Astrocyte of the spinal cord (primary cell): ENCODE results near the gene RUBCN.

Experiments used
- DNase-seq: peaks from one replicate; pipeline ENCODE4 v3.0.0; 2011; ENCODE audit warnings: low read depth, low spot score
- H3K4me3 ChIP-seq: 2 replicates; pipeline ENCODE4 v1.5.1; 2011; ENCODE audit warnings: low read depth, mild to moderate bottlenecking, low read length, moderate library complexity
- in situ Hi-C: cut with HindIII; loops from 2 replicates; pipeline ENCODE4 v1.10.0; 2017; ENCODE audit warnings: low sequenced_read_pairs
- TF ChIP-seq, protein P1 (sequence below): IDR thresholded peaks from 2 replicates; pipeline ENCODE4 v1.5.1; 2012; ENCODE audit warnings: low read depth, mild to moderate bottlenecking, low read length, inconsistent platforms

The RUBCN gene

DNA sequence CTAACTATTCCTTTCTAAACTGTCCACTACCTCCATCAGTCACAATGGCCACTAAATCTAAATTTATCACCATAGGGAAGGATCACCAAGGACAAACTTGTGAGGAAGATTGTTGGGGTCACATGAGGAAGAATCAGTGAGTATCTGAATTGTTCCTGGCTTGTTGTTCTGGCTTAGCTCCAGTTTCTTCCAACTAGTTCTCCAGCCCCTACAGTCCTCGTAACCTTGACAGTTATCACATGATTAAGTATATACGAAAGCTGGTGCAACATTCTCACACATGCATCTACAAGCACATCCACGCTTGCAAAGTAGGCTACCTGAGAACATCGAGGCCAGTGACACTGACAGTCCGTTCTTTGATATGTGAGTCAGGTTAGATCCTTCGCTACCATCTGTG, 46.0 kb downstream of the RUBCN start:
- TF ChIP-seq, protein P1, sequence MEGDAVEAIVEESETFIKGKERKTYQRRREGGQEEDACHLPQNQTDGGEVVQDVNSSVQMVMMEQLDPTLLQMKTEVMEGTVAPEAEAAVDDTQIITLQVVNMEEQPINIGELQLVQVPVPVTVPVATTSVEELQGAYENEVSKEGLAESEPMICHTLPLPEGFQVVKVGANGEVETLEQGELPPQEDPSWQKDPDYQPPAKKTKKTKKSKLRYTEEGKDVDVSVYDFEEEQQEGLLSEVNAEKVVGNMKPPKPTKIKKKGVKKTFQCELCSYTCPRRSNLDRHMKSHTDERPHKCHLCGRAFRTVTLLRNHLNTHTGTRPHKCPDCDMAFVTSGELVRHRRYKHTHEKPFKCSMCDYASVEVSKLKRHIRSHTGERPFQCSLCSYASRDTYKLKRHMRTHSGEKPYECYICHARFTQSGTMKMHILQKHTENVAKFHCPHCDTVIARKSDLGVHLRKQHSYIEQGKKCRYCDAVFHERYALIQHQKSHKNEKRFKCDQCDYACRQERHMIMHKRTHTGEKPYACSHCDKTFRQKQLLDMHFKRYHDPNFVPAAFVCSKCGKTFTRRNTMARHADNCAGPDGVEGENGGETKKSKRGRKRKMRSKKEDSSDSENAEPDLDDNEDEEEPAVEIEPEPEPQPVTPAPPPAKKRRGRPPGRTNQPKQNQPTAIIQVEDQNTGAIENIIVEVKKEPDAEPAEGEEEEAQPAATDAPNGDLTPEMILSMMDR, result no peak
- no peak for DNase-seq
- H3K4me3 ChIP-seq, result no peak overlapping the region
- in situ Hi-C loops, result no loop called here

- H3K4me3 ChIP-seq, result no peak overlapping the region
- TF ChIP-seq, protein P1, result no peak
- no peak for DNase-seq
- in situ Hi-C loops, result no loop called here
Observed at GRCh38 chr3:197687570-197687969, 49.1 kb downstream of the RUBCN start.

- in situ Hi-C loops, result no loop called here
- no peak overlapping the region for H3K4me3 ChIP-seq
- no peak for DNase-seq
- TF ChIP-seq, protein P1, result no peak
Observed at GRCh38 chr3:197686899-197687298, 49.8 kb downstream of the RUBCN start.

DNA sequence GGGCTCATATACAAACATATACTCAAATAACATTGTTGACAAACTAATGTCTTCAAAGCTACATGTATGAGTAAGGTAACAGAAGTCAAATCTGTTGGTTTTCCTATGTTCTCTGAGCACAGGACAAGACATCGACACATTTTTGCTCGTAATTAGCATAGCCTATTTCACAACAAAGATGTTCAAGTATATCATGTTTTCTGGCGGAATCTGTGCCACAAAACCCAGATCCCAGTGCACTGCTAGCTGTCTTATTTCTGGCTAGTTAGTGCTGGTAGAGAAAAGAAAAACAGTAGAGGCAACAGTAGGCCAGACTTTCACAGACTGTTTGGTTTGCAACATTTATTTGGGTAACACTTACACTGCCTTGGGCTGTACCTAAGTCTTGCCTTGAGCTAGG, 51.2 kb downstream of the RUBCN start:
- in situ Hi-C loops, result no loop called here
- TF ChIP-seq, protein P1, result no peak
- no peak overlapping the region for H3K4me3 ChIP-seq
- no peak for DNase-seq

- DNase-seq, result no peak
- TF ChIP-seq, protein P1, result no peak
- in situ Hi-C loops, result no loop called here
- H3K4me3 ChIP-seq, result no peak overlapping the region
Observed at GRCh38 chr3:197683191-197683590, 53.5 kb downstream of the RUBCN start.

GRCh38 chr3:197682713-197683112, 54.0 kb downstream of the RUBCN start:
- no peak for DNase-seq
- in situ Hi-C loops, result no loop called here
- TF ChIP-seq, protein P1, result no peak
- H3K4me3 ChIP-seq, result no peak overlapping the region

DNA sequence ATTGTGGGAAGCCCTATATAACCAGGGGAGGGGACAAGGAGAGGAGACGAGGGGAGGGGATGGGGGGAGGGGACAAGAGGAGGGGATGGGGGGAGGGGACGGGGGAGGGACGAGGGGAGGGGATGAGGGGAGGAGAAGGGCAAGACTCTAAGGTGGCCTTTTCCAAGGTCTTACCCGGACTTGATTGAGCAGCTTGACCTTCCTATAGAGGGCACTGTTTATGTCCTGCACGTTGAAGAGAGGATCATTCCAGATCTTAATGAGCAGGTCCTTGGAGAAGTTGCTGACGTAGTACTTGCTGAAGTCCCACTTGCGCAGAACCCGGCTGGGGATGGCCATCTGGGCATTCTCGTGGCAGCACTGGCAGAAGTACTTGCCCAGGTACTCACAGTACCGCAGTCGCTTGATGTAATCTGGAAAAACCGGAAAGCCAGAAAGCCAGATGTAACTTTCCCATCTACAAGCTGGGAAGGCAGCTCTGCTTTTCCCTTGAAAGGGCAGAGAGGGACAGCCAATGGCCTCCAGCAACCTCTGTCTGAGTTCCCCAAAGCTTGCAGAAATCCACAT, 55.7 kb downstream of the RUBCN start:
- no peak for DNase-seq
- in situ Hi-C loops, result no loop called here
- H3K4me3 ChIP-seq, result no peak overlapping the region
- TF ChIP-seq, protein P1, result no peak
